OCI-LY1 (cell line): Measurements from ENCODE around the gene ENDOD1.

Experiments used
- EZH2 ChIP-seq: fragments of 200-600 bp; sonication (generic), shearing (Covaris generic); IDR thresholded peaks from 2 replicates; pipeline ENCODE4 v1.8.0; 2017; ENCODE audit warnings: borderline replicate concordance, mixed run types, mild to moderate bottlenecking, antibody characterized with exemption, low read length, moderate library complexity, mixed read lengths
- TF ChIP-seq, protein P1 (sequence below): fragments of 200-600 bp; sonication (generic), shearing (Covaris generic); IDR thresholded peaks from 2 replicates; pipeline ENCODE4 v1.5.1; 2017; ENCODE audit warnings: mild to moderate bottlenecking, antibody characterized with exemption, low read length, moderate library complexity, mixed read lengths

GRCh38 chr11:95042239-95042638 is 47.4 kb upstream of the ENDOD1 start:
- TF ChIP-seq, protein P1, sequence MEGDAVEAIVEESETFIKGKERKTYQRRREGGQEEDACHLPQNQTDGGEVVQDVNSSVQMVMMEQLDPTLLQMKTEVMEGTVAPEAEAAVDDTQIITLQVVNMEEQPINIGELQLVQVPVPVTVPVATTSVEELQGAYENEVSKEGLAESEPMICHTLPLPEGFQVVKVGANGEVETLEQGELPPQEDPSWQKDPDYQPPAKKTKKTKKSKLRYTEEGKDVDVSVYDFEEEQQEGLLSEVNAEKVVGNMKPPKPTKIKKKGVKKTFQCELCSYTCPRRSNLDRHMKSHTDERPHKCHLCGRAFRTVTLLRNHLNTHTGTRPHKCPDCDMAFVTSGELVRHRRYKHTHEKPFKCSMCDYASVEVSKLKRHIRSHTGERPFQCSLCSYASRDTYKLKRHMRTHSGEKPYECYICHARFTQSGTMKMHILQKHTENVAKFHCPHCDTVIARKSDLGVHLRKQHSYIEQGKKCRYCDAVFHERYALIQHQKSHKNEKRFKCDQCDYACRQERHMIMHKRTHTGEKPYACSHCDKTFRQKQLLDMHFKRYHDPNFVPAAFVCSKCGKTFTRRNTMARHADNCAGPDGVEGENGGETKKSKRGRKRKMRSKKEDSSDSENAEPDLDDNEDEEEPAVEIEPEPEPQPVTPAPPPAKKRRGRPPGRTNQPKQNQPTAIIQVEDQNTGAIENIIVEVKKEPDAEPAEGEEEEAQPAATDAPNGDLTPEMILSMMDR, result no peak
- no peak for TF ChIP-seq EZH2
